IMR-90 (cell line): ENCODE measurements around the gene TNS3. TPM values are rescaled to one million over a fixed set of nuclear protein-coding genes. Genes with fewer than 3 reads are reported as not detected.
A peak's percentile ranks its signal among the peaks of the same experiment; 100 is the strongest.

Experiments
- ATAC-seq: fragments of 200-7000 bp; cut with Tn5 transposase; 2 replicates; pipeline ENCODE4 v1.9.1; 2020; ENCODE audit warnings: low read depth, mild to moderate bottlenecking, moderate library complexity
- BruUV-seq: library from RNA; stranded (reverse); fragments of 400-500 nt; replicated peaks from 2 replicates; lab custom pipeline; 2021; lab: Mats Ljungman, UMichigan
- CTCF ChIA-PET: fragments of 300-600 bp; formaldehyde crosslinking; extraction: SDS; loops from one replicate; lab custom pipeline; 2021; ENCODE audit warnings: antibody characterized with exemption; lab: Yijun Ruan, JAX
- POLR2A ChIA-PET: fragments of 300-600 bp; sonication (Branson Sonifier 250); formaldehyde crosslinking; loops from one replicate; lab custom pipeline; 2022; ENCODE audit warnings: antibody characterized with exemption; ENCODE audit not compliant: unreplicated experiment; lab: Charles Lee
- DNase-seq: peaks from one replicate; pipeline ENCODE4 v3.0.0; 2013
- H2AFZ ChIP-seq: replicated peaks from 2 replicates; pipeline ENCODE3; 2013; ENCODE audit warnings: low read length, mild to moderate bottlenecking; ENCODE audit not compliant: poor library complexity
- H2AK5ac ChIP-seq: 2 replicates; pipeline ENCODE4 v1.6.1; 2013; ENCODE audit warnings: low read depth, low read length, inconsistent platforms
- H2AK9ac ChIP-seq: replicated peaks from 2 replicates; pipeline ENCODE3; 2013; ENCODE audit warnings: mild to moderate bottlenecking, low read depth, low read length, moderate library complexity; ENCODE audit not compliant: poor library complexity
- H2BK120ac ChIP-seq: 2 replicates; pipeline ENCODE4 v1.6.1; 2013; ENCODE audit warnings: low read depth, low read length, inconsistent platforms
- H2BK15ac ChIP-seq: 3 replicates; pipeline ENCODE4 v1.6.1; 2013; ENCODE audit warnings: low read depth, low read length, inconsistent platforms
- H2BK20ac ChIP-seq: 2 replicates; pipeline ENCODE4 v1.6.1; 2013; ENCODE audit warnings: low read depth, mild to moderate bottlenecking, inconsistent platforms, low read length, moderate library complexity
- H2BK5ac ChIP-seq: 2 replicates; pipeline ENCODE4 v1.6.1; 2013; ENCODE audit warnings: mild to moderate bottlenecking, low read depth, low read length, inconsistent platforms; ENCODE audit not compliant: poor library complexity, severe bottlenecking
- H3K14ac ChIP-seq: replicated peaks from 2 replicates; pipeline ENCODE4 v1.6.1; 2013; ENCODE audit warnings: low read depth, low read length, inconsistent platforms
- H3K18ac ChIP-seq: 2 replicates; pipeline ENCODE4 v1.6.1; 2013; ENCODE audit warnings: low read depth, low read length, control low read depth
- H3K23ac ChIP-seq: 2 replicates; pipeline ENCODE4 v1.6.1; 2013; ENCODE audit warnings: low read depth, low read length, inconsistent platforms
- H3K27ac ChIP-seq: 2 replicates; pipeline ENCODE4 v1.5.1; 2013; ENCODE audit warnings: mild to moderate bottlenecking, control low read depth, low read length; ENCODE audit not compliant: insufficient read depth
- H3K27me3 ChIP-seq: 2 replicates; pipeline ENCODE4 v1.6.1; 2013; ENCODE audit warnings: low read length; ENCODE audit not compliant: control insufficient read depth, insufficient read depth
- H3K36me3 ChIP-seq: 2 replicates; pipeline ENCODE4 v1.6.1; 2013; ENCODE audit warnings: low read length, mixed read lengths; ENCODE audit not compliant: control insufficient read depth, insufficient read depth
- H3K4ac ChIP-seq: 2 replicates; pipeline ENCODE4 v1.6.1; 2013; ENCODE audit warnings: low read depth, low read length, inconsistent platforms
- H3K4me1 ChIP-seq: 2 replicates; pipeline ENCODE4 v1.6.1; 2013; ENCODE audit warnings: low read length, mixed read lengths; ENCODE audit not compliant: control insufficient read depth, insufficient read depth
- H3K4me2 ChIP-seq: 2 replicates; pipeline ENCODE4 v1.6.1; 2013; ENCODE audit warnings: low read depth, mild to moderate bottlenecking, control low read depth, low read length, moderate library complexity
- H3K4me3 ChIP-seq: 2 replicates; pipeline ENCODE4 v1.5.1; 2013; ENCODE audit warnings: low read depth, mild to moderate bottlenecking, control low read depth, low read length, moderate library complexity; ENCODE audit not compliant: insufficient read depth
- H3K56ac ChIP-seq: 2 replicates; pipeline ENCODE4 v1.6.1; 2013; ENCODE audit warnings: low read length, inconsistent platforms; ENCODE audit not compliant: insufficient read depth; ENCODE audit errors: extremely low read depth
- H3K79me1 ChIP-seq, 2 experiments: 2 replicates each; pipeline ENCODE4 v1.6.1; 2013; ENCODE audit warnings: low read length in 2 of 2, inconsistent platforms in 1 of 2, low read depth in 1 of 2
- H3K9ac ChIP-seq: 2 replicates; pipeline ENCODE4 v1.6.1; 2013; ENCODE audit warnings: low read depth, low read length, control low read depth
- H3K9me1 ChIP-seq: 2 replicates; pipeline ENCODE4 v1.6.1; 2013; ENCODE audit warnings: low read length, inconsistent platforms; ENCODE audit not compliant: insufficient read depth
- H3K9me3 ChIP-seq: 2 replicates; pipeline ENCODE4 v1.6.1; 2013; ENCODE audit warnings: low read length; ENCODE audit not compliant: control insufficient read depth, insufficient read depth
- H4K20me1 ChIP-seq: 2 replicates; pipeline ENCODE4 v1.6.1; 2013; ENCODE audit warnings: low read length, inconsistent platforms; ENCODE audit not compliant: insufficient read depth
- H4K5ac ChIP-seq: 2 replicates; pipeline ENCODE4 v1.6.1; 2013; ENCODE audit warnings: mild to moderate bottlenecking, low read depth, low read length, control low read depth
- H4K8ac ChIP-seq, 2 experiments: 2 replicates each; pipeline ENCODE4 v1.6.1; 2013; ENCODE audit warnings: low read depth in 2 of 2, low read length in 2 of 2, control low read depth in 1 of 2, inconsistent platforms in 1 of 2
- H4K91ac ChIP-seq: 2 replicates; pipeline ENCODE4 v1.6.1; 2013; ENCODE audit warnings: low read depth, low read length, inconsistent platforms; ENCODE audit not compliant: insufficient read depth
- BHLHE40 ChIP-seq: fragments of 150-350 bp; IDR thresholded peaks from 2 replicates; pipeline ENCODE4 v1.6.1; 2016; ENCODE audit warnings: mild to moderate bottlenecking, low read depth, low read length
- CHD1 ChIP-seq: IDR thresholded peaks from 2 replicates; pipeline ENCODE4 v1.6.1; 2012; ENCODE audit warnings: low read depth, low read length, improper control_type of control experiment
- ELK1 ChIP-seq: fragments of 150-350 bp; IDR thresholded peaks from 2 replicates; pipeline ENCODE4 v1.6.1; 2016; ENCODE audit warnings: low read depth, mild to moderate bottlenecking, low read length, moderate library complexity, borderline replicate concordance
- FOS ChIP-seq: fragments of 150-350 bp; IDR thresholded peaks from 2 replicates; pipeline ENCODE4 v1.6.1; 2016; ENCODE audit warnings: low read depth, low read length
- MAFK ChIP-seq: IDR thresholded peaks from 2 replicates; pipeline ENCODE4 v1.6.1; 2012; ENCODE audit warnings: low read depth, low read length, improper control_type of control experiment
- MXI1 ChIP-seq: IDR thresholded peaks from 2 replicates; pipeline ENCODE4 v1.6.1; 2012; ENCODE audit warnings: low read depth, mild to moderate bottlenecking, low read length, moderate library complexity, borderline replicate concordance
- NFE2L2 ChIP-seq: fragments of 150-350 bp; IDR thresholded peaks from 2 replicates; pipeline ENCODE4 v1.6.1; 2016; ENCODE audit warnings: low read depth, mild to moderate bottlenecking, low read length
- POLR2A ChIP-seq: IDR thresholded peaks from 2 replicates; pipeline ENCODE4 v1.6.1; 2012; ENCODE audit warnings: mild to moderate bottlenecking, low read depth, low read length
- RAD21 ChIP-seq: IDR thresholded peaks from 2 replicates; pipeline ENCODE4 v1.6.1; 2012; ENCODE audit warnings: low read length, improper control_type of control experiment
- RFX5 ChIP-seq: IDR thresholded peaks from 2 replicates; pipeline ENCODE4 v1.8.0; 2012; ENCODE audit warnings: low read depth, mild to moderate bottlenecking, low read length, moderate library complexity
- SMC3 ChIP-seq: fragments of 150-350 bp; IDR thresholded peaks from 2 replicates; pipeline ENCODE4 v1.6.1; 2016; ENCODE audit warnings: low read depth, mild to moderate bottlenecking, antibody characterized with exemption, low read length, moderate library complexity
- USF2 ChIP-seq: fragments of 150-350 bp; IDR thresholded peaks from 2 replicates; pipeline ENCODE4 v1.6.1; 2017; ENCODE audit warnings: mild to moderate bottlenecking, antibody characterized with exemption, low read length, low read depth
- whole genome bisulfite sequencing, 2 experiments: methylation state at CpG; one replicate each; pipeline versions ENCODE4 v1.1.5 to v1.1.7; 2013; ENCODE audit warnings: missing lambda C conversion rate in 2 of 2; ENCODE audit not compliant: insufficient read length in 1 of 2; ENCODE audit errors: extremely low coverage in 2 of 2; 5-methylcytosine and 5-hydroxymethylcytosine counted together
- dilution Hi-C: fragments of 300-500 bp; cut with HindIII; formaldehyde crosslinking; loops from one replicate; pipeline ENCODE4 v1.14.3; 2018; ENCODE audit warnings: low sequenced_read_pairs; ENCODE audit not compliant: unreplicated experiment
- in situ Hi-C: fragments of 300-500 bp; cut with MboI; formaldehyde crosslinking; loops from 3 replicates; pipeline ENCODE4 v1.14.3; 2019; ENCODE audit warnings: low sequenced_read_pairs, inconsistent platforms, mixed read lengths
- intact Hi-C: fragments of 100-400 bp; cut with micrococcal nuclease; formaldehyde crosslinking; loops from 2 replicates; pipeline ENCODE4 v1.10.0; 2022
- polyA plus RNA-seq, 3 experiments: library from polyadenylated mRNA; depleted of rRNA; stranded (reverse); fragments of >200 nt; gene quantifications; 2 replicates each; pipeline ENCODE4 v1.2.3, GENCODE V29; 2012; ENCODE audit warnings: low replicate concordance in 1 of 3
- total RNA-seq: library from RNA; depleted of rRNA; stranded (reverse); fragments of >200 nt; gene quantifications from 2 replicates; pipeline ENCODE4 v1.2.3, GENCODE V29; 2012
- TF ChIP-seq, protein P1 (sequence below): conservative IDR thresholded peaks from 2 replicates; pipeline ENCODE4 v1.5.1; 2012; ENCODE audit warnings: mild to moderate bottlenecking, low read depth, low read length, improper control_type of control experiment

Gene TNS3
- total and polyA plus RNA-seq, 2 of the 4 experiments (the other 2 are of a cell fraction): 64.3 to 79.2 TPM

DNA sequence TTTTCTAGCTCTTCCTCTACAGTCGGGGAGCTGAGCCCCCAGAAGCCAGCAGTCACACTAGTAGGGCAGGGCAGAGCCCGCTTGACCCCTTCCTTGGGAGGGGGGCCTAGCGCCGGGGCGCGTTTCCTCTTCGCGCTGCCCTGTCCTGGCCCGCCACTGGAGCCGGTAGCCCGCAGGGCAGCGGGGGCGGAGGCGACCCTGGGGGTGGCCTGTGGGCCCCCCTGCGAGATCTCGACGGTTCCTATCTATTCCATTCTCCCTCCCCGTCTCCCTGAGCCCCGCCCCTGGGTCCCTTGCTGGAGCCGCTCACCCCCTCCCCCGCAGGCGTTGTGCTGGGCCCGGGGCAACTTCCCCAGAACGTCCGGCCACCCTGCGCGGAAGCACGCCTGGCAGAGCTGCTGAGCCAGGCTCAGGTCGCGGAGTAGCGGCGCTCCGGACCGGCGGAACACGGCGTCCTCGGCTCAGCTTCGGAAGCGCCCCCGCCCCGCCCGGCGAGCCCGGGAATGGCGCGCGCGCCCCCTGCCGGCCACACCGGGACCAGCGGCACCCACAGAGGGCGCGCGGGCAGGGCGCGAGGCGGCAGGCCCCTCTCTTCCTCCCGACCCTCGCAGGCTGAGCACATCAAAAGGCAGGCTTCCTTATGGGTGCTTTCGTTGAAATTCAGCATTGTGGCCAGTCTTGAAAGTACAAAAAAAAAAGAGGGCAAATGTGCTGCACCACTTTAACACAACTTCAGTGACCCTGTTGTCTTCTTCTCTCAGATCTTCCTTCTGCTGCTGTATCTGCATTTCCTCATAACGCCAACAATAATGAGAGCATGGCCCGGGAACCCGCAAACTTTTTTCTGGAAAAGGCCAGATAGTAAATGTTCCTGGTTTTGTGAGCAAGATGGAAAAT is 327.6 kb downstream of the TNS3 start:
- H4K8ac ChIP-seq: peak overlapping the region; percentile 3 to 91
- BruUV-seq: no TSS peak
- ATAC-seq: peak; percentile 90
- H3K79me1 ChIP-seq: peaks cover 0 to 4% of the 10 kb centered on the region in 2 experiments; a peak in 1 of 4 replicates
- CTCF ChIA-PET: interaction anchor here (1.4 to 1.5 kb wide), 2 partner anchors 11 to 80 kb away, joined by 4 to 13 read pairs; no protein-coding TSS in a partner anchor
- H3K4me1 ChIP-seq: peaks cover 6% of the 10 kb centered on the region
- peak overlapping the region; percentile 70 for H2BK5ac ChIP-seq
- DNase-seq: peak; percentile 35
- dilution Hi-C loops (no loop called here), in situ Hi-C loops (loop anchor here (25.0 kb wide), 1 partner anchor 858 kb away; no protein-coding TSS in a partner anchor), intact Hi-C loops (loop anchor here (2.0 kb wide), 1 partner anchor 1332 kb away; no protein-coding TSS in a partner anchor)
- H3K4me2 ChIP-seq: peak overlapping the region; percentile 74
- no peak overlapping the region for H3K18ac ChIP-seq
- 5% methylated on average over 15 of the region's 64 CpGs; no CpG with 5 or more reads in 1 of the 2 experiments for WGBS, 2 experiments
- H2BK15ac ChIP-seq: peak overlapping the region; percentile 67; the same call in 1 of the 3 replicates
- peak overlapping the region; percentile 32; the same call in 1 of the 2 replicates for H3K56ac ChIP-seq
- H4K91ac ChIP-seq: peak overlapping the region; percentile 91
- H3K36me3 ChIP-seq: no peaks in the 10 kb centered on the region
- peak overlapping the region; percentile 76 for H3K4me3 ChIP-seq
- H4K20me1 ChIP-seq: no peaks in the 10 kb centered on the region; the same call in 1 of the 2 replicates
- H3K27ac ChIP-seq: peak overlapping the region; percentile 66
- H3K23ac ChIP-seq: peak overlapping the region; percentile 86
- H3K9me1 ChIP-seq: peaks cover 4% of the 10 kb centered on the region; the same call in 1 of the 2 replicates
- H3K4ac ChIP-seq: peak overlapping the region; percentile 83
- peak overlapping the region; percentile 78; the same call in 1 of the 2 replicates for H2BK20ac ChIP-seq
- no peaks in the 10 kb centered on the region for H3K9me3 ChIP-seq
- peak overlapping the region; percentile 15; the same call in 1 of the 2 replicates for H2AK5ac ChIP-seq
- H3K9ac ChIP-seq: peak overlapping the region; percentile 69
- peak overlapping the region; percentile 85 for H3K14ac ChIP-seq
- H2BK120ac ChIP-seq: peak overlapping the region; percentile 84
- H3K27me3 ChIP-seq: no peaks in the 10 kb centered on the region
- POLR2A ChIA-PET: no interaction called here
- 0 out of 2 replicates have a peak overlapping the region, but pooled peaks have one; percentile 19 for H4K5ac ChIP-seq
- peak overlapping the region; percentile 91 for H2AK9ac ChIP-seq
- H2AFZ ChIP-seq: peak overlapping the region; percentile 98
- TF ChIP-seq USF2 (no peak), RFX5 (no peak), MAFK (no peak), POLR2A (no peak), FOS (no peak), CHD1 (no peak), SMC3 (peak; percentile 41), ELK1 (no peak), NFE2L2 (no peak), RAD21 (peak; percentile 65), BHLHE40 (no peak), MXI1 (no peak)
- TF ChIP-seq, protein P1, sequence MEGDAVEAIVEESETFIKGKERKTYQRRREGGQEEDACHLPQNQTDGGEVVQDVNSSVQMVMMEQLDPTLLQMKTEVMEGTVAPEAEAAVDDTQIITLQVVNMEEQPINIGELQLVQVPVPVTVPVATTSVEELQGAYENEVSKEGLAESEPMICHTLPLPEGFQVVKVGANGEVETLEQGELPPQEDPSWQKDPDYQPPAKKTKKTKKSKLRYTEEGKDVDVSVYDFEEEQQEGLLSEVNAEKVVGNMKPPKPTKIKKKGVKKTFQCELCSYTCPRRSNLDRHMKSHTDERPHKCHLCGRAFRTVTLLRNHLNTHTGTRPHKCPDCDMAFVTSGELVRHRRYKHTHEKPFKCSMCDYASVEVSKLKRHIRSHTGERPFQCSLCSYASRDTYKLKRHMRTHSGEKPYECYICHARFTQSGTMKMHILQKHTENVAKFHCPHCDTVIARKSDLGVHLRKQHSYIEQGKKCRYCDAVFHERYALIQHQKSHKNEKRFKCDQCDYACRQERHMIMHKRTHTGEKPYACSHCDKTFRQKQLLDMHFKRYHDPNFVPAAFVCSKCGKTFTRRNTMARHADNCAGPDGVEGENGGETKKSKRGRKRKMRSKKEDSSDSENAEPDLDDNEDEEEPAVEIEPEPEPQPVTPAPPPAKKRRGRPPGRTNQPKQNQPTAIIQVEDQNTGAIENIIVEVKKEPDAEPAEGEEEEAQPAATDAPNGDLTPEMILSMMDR: peak; percentile 85
